ENCODE results near the gene MANEAL.

DNA sequence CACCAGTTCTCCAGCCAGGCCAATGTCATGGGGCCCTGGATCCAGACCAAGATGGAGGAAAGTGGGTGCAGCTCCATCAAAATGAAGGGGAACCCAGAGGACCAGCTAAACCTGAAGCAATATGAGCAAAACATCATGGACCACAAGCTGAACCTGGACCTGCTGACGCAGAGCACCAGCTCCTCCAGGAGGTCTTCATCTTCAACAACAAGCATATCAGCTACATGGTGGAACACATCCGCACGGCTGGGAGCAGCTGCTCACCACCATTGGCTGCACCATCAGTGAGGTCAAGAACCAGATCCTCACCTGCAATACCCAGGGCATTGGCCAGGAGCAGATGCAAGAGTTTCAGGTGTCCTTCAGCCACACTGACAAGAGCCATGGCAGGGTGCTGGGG is 15.0 kb upstream of the MANEAL start:
- TF ChIP-seq, protein P1, sequence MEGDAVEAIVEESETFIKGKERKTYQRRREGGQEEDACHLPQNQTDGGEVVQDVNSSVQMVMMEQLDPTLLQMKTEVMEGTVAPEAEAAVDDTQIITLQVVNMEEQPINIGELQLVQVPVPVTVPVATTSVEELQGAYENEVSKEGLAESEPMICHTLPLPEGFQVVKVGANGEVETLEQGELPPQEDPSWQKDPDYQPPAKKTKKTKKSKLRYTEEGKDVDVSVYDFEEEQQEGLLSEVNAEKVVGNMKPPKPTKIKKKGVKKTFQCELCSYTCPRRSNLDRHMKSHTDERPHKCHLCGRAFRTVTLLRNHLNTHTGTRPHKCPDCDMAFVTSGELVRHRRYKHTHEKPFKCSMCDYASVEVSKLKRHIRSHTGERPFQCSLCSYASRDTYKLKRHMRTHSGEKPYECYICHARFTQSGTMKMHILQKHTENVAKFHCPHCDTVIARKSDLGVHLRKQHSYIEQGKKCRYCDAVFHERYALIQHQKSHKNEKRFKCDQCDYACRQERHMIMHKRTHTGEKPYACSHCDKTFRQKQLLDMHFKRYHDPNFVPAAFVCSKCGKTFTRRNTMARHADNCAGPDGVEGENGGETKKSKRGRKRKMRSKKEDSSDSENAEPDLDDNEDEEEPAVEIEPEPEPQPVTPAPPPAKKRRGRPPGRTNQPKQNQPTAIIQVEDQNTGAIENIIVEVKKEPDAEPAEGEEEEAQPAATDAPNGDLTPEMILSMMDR (conservative IDR thresholded peaks at IDR 0.05; ENCODE audit: low read depth, low read length) = no peak
- TF ChIP-seq POLR2A (IDR thresholded peaks at IDR 0.05; ENCODE audit: low read depth, low read length) (no peak), RFX5 (IDR thresholded peaks at IDR 0.05; ENCODE audit: low read depth, low read length) (no peak), RAD21 (IDR thresholded peaks at IDR 0.05; ENCODE audit: low read length) (no peak), BHLHE40 (IDR thresholded peaks at IDR 0.05; ENCODE audit: low read depth, low read length) (no peak), MXI1 (IDR thresholded peaks at IDR 0.05; ENCODE audit: borderline replicate concordance, low read depth, low read length) (no peak), RCOR1 (IDR thresholded peaks at IDR 0.05; ENCODE audit: insufficient replicate concordance, low read length) (no peak), SMC3 (IDR thresholded peaks at IDR 0.05; ENCODE audit: low read depth, low read length) (no peak), FOS (IDR thresholded peaks at IDR 0.05; ENCODE audit: low read depth, low read length) (no peak), CEBPB (IDR thresholded peaks at IDR 0.05; ENCODE audit: low read depth, low read length) (no peak)
- TF ChIP-seq, protein P2, sequence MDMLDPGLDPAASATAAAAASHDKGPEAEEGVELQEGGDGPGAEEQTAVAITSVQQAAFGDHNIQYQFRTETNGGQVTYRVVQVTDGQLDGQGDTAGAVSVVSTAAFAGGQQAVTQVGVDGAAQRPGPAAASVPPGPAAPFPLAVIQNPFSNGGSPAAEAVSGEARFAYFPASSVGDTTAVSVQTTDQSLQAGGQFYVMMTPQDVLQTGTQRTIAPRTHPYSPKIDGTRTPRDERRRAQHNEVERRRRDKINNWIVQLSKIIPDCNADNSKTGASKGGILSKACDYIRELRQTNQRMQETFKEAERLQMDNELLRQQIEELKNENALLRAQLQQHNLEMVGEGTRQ (IDR thresholded peaks at IDR 0.05; ENCODE audit: low read depth, low read length) = no peak
